DOHH2 (cell line): Measurements from ENCODE around the gene KDM7A.
A peak's percentile ranks its signal among the peaks of the same experiment; 100 is the strongest.

ENCODE experiments used
- H3F3A ChIP-seq: fragments of 200-600 bp; sonication (generic), shearing (Covaris generic); 2 replicates; pipeline ENCODE4 v1.6.0; 2016; ENCODE audit warnings: antibody characterized with exemption, mild to moderate bottlenecking; ENCODE audit not compliant: control insufficient read depth, insufficient read depth
- H3K27ac ChIP-seq: fragments of 200-600 bp; sonication (generic); 2 replicates; pipeline ENCODE4 v1.5.1; 2014; ENCODE audit warnings: low read depth, mild to moderate bottlenecking, low read length, moderate library complexity
- H3K27me3 ChIP-seq: fragments of 200-600 bp; sonication (generic); 2 replicates; pipeline ENCODE4 v1.6.1; 2014; ENCODE audit warnings: mild to moderate bottlenecking, low read length, mixed read lengths; ENCODE audit not compliant: control insufficient read depth
- H3K36me3 ChIP-seq: fragments of 200-600 bp; sonication (generic); 2 replicates; pipeline ENCODE4 v1.6.1; 2014; ENCODE audit warnings: mild to moderate bottlenecking, low read length, moderate library complexity, mixed read lengths; ENCODE audit not compliant: control insufficient read depth
- H3K4me1 ChIP-seq: fragments of 200-600 bp; sonication (generic); 2 replicates; pipeline ENCODE4 v1.6.1; 2014; ENCODE audit warnings: mild to moderate bottlenecking, low read length, mixed read lengths; ENCODE audit not compliant: control insufficient read depth
- H3K4me2 ChIP-seq: fragments of 200-600 bp; sonication (generic); 2 replicates; pipeline ENCODE4 v1.6.0; 2014; ENCODE audit warnings: mild to moderate bottlenecking, low read length, moderate library complexity
- H3K4me3 ChIP-seq: fragments of 200-600 bp; sonication (generic); 2 replicates; pipeline ENCODE4 v1.5.1; 2014; ENCODE audit warnings: mild to moderate bottlenecking, low read length, mixed read lengths
- H3K79me2 ChIP-seq: fragments of 200-600 bp; sonication (generic); 2 replicates; pipeline ENCODE4 v1.6.1; 2014; ENCODE audit warnings: mild to moderate bottlenecking, low read length, mixed read lengths; ENCODE audit not compliant: control insufficient read depth
- H3K9me2 ChIP-seq: fragments of 200-600 bp; sonication (generic); replicated peaks from 2 replicates; pipeline ENCODE4 v1.6.1; 2014; ENCODE audit warnings: mild to moderate bottlenecking, low read length, mixed read lengths; ENCODE audit not compliant: control insufficient read depth
- H3K9me3 ChIP-seq: fragments of 200-600 bp; sonication (generic); 2 replicates; pipeline ENCODE4 v1.6.1; 2014; ENCODE audit warnings: antibody characterized with exemption, low read length, mixed read lengths; ENCODE audit not compliant: control insufficient read depth, insufficient read depth
- H4K20me1 ChIP-seq: fragments of 200-600 bp; sonication (generic); 2 replicates; pipeline ENCODE4 v1.6.0; 2014; ENCODE audit warnings: low read depth, mild to moderate bottlenecking, antibody characterized with exemption, low read length, moderate library complexity; ENCODE audit not compliant: control insufficient read depth, insufficient read depth
- EZH2phosphoT487 ChIP-seq: fragments of 200-600 bp; sonication (generic); IDR thresholded peaks from 2 replicates; pipeline ENCODE4 v1.6.1; 2017; ENCODE audit warnings: borderline replicate concordance, mild to moderate bottlenecking, antibody characterized with exemption, low read length, moderate library complexity, mixed read lengths
- TF ChIP-seq, protein P1 (sequence below): fragments of 200-600 bp; sonication (generic); IDR thresholded peaks from one replicate; pipeline ENCODE4 v1.5.1; 2014; ENCODE audit warnings: antibody characterized with exemption, mild to moderate bottlenecking, low read depth, low read length; ENCODE audit not compliant: poor library complexity, severe bottlenecking

KDM7A gene

DNA sequence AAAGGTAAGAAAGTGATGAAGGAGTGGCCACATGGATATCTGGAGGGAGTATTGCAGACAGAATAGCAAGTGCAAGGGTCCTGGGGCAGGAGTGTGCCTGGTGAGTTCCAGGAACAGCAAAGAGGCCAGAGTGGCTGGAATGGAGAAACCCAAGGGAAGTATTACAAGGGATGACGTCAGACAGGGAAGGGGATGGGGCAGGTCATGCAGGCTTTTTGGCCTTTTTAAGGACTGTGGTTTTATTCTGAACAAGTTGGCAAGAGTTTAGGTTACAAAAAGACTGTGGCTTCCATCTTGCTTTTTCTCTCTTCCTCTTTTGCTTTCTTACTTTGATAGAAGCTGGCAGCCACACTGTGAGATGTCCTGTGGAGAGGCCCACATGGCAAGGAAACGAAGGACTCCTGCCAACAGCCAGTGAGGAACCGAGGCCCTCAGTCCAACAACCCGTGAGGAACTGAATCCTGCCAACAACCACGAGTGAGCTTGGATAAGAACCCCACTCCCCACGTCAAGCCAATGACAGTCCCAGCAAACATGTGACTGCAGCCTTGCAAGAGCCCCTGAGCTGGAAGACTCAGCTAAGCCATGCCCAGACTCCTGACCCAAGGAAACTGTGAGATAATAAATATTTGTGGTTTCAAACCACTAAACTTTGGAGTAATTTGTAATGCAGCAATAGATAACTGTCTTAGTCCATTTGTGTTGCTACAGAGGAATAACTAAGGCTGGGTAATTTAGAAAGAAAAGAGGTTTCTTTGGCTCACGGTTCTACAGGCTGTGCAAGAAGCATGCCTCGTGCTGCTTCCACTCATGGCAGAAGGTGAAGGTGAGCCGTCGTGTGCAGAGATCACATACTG lies 19.8 kb upstream of the KDM7A start:
- H3F3A ChIP-seq: peaks cover 17% of the 10 kb centered on the region
- no peaks in the 10 kb centered on the region for H3K9me3 ChIP-seq
- no peaks in the 10 kb centered on the region for H3K27me3 ChIP-seq
- H3K4me2 ChIP-seq: no peak overlapping the region
- H3K4me1 ChIP-seq: peaks cover 29% of the 10 kb centered on the region
- H4K20me1 ChIP-seq: no peaks in the 10 kb centered on the region
- no peaks in the 10 kb centered on the region for H3K36me3 ChIP-seq
- TF ChIP-seq, protein P1, sequence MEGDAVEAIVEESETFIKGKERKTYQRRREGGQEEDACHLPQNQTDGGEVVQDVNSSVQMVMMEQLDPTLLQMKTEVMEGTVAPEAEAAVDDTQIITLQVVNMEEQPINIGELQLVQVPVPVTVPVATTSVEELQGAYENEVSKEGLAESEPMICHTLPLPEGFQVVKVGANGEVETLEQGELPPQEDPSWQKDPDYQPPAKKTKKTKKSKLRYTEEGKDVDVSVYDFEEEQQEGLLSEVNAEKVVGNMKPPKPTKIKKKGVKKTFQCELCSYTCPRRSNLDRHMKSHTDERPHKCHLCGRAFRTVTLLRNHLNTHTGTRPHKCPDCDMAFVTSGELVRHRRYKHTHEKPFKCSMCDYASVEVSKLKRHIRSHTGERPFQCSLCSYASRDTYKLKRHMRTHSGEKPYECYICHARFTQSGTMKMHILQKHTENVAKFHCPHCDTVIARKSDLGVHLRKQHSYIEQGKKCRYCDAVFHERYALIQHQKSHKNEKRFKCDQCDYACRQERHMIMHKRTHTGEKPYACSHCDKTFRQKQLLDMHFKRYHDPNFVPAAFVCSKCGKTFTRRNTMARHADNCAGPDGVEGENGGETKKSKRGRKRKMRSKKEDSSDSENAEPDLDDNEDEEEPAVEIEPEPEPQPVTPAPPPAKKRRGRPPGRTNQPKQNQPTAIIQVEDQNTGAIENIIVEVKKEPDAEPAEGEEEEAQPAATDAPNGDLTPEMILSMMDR: no peak
- no peak for TF ChIP-seq EZH2phosphoT487
- no peak overlapping the region for H3K4me3 ChIP-seq
- H3K27ac ChIP-seq: no peak overlapping the region
- no peaks in the 10 kb centered on the region for H3K79me2 ChIP-seq
- H3K9me2 ChIP-seq: no peaks in the 10 kb centered on the region

DNA sequence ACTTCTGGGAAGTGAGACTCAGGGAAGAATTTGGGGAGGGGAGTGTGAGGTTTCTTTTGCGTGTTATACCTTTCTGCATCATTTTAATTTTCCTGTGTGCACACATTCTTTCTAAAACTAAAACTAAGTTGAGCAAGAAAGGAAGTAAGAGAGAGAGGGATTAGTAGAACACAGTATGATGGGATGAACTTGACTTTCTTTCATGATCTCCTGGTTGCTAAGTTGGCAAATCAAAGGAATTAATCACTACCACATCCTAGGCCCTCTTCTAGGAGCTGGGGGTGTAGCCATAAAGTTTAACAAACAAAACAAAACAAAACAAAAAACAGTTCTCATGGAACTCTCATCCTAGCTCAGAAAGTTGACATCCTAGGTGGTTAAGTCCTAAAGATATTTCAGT lies 19.1 kb upstream of the KDM7A start:
- no peak for TF ChIP-seq EZH2phosphoT487
- TF ChIP-seq, protein P1: no peak

DNA sequence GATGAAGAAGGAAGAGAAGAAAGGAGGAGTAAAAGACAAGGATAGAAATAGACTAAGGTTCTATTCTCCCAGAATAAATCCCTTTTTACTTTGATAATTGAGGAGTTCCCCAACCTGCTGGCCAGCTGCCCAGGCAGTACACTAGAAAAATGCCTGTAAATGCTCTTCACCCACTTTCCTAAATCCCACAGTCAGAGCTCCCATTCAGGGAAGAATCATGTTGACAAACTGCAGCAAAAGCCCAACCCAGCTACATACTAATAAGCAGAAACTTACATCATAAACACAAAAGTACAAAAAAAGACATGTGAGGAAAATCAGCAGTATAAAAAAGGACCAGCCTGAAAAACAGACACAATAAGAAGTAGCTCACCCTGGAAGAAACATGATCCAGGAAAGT lies 15.8 kb upstream of the KDM7A start:
- H3K9me2 ChIP-seq: no peaks in the 10 kb centered on the region
- no peaks in the 10 kb centered on the region for H3K27me3 ChIP-seq
- no peak overlapping the region for H3K4me2 ChIP-seq
- TF ChIP-seq EZH2phosphoT487: no peak
- TF ChIP-seq, protein P1: no peak
- no peak overlapping the region for H3K4me3 ChIP-seq
- H4K20me1 ChIP-seq: no peaks in the 10 kb centered on the region
- no peak overlapping the region for H3K27ac ChIP-seq
- H3K79me2 ChIP-seq: no peaks in the 10 kb centered on the region
- H3K4me1 ChIP-seq: peaks cover 42% of the 10 kb centered on the region
- no peaks in the 10 kb centered on the region for H3K9me3 ChIP-seq
- H3K36me3 ChIP-seq: no peaks in the 10 kb centered on the region
- H3F3A ChIP-seq: peaks cover 14% of the 10 kb centered on the region

More for the DNA sequence above, 19.1 kb upstream of the KDM7A start:
- H3K79me2 ChIP-seq: no peaks in the 10 kb centered on the region
- H3K36me3 ChIP-seq: no peaks in the 10 kb centered on the region
- peaks cover 17% of the 10 kb centered on the region for H3F3A ChIP-seq
- no peaks in the 10 kb centered on the region for H4K20me1 ChIP-seq
- H3K9me3 ChIP-seq: no peaks in the 10 kb centered on the region
- H3K9me2 ChIP-seq: no peaks in the 10 kb centered on the region
- no peak overlapping the region for H3K27ac ChIP-seq
- peak overlapping the region; percentile 3; the same call in 1 of the 2 replicates for H3K4me2 ChIP-seq
- no peak overlapping the region for H3K4me3 ChIP-seq
- H3K27me3 ChIP-seq: no peaks in the 10 kb centered on the region
- H3K4me1 ChIP-seq: peaks cover 29% of the 10 kb centered on the region
